ENCODE measurements around the gene PMM1. TPM values are rescaled to one million over a fixed set of nuclear protein-coding genes. Genes with fewer than 3 reads are reported as not detected.

Gene PMM1
- total and polyA plus RNA-seq, 2 of the 13 experiments (the other 11 are each of a cell fraction or from before 2014, with no cell fraction given): 17.8 to 95.6 TPM

DNA sequence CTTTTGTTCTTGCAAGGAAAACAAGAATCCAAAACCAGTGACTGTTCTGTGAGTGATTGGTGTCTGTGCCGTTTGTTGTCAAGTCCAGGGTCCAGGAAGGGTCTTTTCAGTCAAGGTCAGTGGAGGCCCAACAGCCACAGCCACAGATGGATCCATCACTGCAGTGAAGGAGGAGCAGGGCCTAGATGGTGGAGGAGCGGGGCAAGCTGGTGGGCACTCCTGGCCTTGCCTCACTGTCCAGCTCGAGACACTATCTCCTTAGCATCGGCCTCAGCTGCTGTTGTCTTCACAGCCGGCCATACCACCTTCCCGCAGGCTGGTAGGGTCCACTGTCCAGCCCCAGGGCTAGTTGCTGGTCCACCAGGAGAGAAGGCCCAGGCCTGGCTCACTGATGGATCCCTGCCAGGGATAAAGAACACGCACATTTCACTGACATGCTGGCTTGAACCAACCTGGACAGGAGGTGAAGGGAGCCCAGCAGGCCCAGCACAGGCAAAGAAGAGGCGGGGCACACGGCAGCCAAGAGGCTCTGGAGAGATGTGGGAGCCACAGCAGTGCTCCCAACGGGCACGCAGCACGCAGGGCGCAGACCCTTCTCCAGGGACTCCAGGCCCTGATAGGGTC, 60.6 kb downstream of the PMM1 start (continued):
- TF ChIP-seq, protein P1, sequence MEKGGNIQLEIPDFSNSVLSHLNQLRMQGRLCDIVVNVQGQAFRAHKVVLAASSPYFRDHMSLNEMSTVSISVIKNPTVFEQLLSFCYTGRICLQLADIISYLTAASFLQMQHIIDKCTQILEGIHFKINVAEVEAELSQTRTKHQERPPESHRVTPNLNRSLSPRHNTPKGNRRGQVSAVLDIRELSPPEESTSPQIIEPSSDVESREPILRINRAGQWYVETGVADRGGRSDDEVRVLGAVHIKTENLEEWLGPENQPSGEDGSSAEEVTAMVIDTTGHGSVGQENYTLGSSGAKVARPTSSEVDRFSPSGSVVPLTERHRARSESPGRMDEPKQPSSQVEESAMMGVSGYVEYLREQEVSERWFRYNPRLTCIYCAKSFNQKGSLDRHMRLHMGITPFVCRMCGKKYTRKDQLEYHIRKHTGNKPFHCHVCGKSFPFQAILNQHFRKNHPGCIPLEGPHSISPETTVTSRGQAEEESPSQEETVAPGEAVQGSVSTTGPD (CRISPR knock-in tag; IDR thresholded peaks at IDR 0.05): no peak
- TF ChIP-seq ZNF724P (CRISPR knock-in tag; IDR thresholded peaks at IDR 0.05; ENCODE audit: borderline replicate concordance) (0 out of 2 replicates have a peak, but pooled peaks have one; percentile 45), THYN1 (CRISPR knock-in tag; IDR thresholded peaks at IDR 0.05; ENCODE audit: borderline replicate concordance, low read depth) (no peak), KDM5A (IDR thresholded peaks at IDR 0.05; ENCODE audit: borderline replicate concordance, low read length) (no peak), NCOA1 (CRISPR knock-in tag; IDR thresholded peaks at IDR 0.05) (no peak), GATAD2A (CRISPR knock-in tag; IDR thresholded peaks at IDR 0.05) (peak; percentile 43; the same call in 1 of the 2 replicates), RBM22 (optimal IDR thresholded peaks at IDR 0.05; ENCODE audit: low read length) (peak; percentile 88), PHF20 (CRISPR knock-in tag; IDR thresholded peaks at IDR 0.05) (no peak), KDM6A (CRISPR knock-in tag; IDR thresholded peaks at IDR 0.05; ENCODE audit: low read depth) (0 out of 2 replicates have a peak, but pooled peaks have one; percentile 33), ZNF292 (CRISPR knock-in tag; IDR thresholded peaks at IDR 0.05; ENCODE audit: borderline replicate concordance, low read depth) (0 out of 2 replicates have a peak, but pooled peaks have one; percentile 34), ZBTB8A (CRISPR knock-in tag; IDR thresholded peaks at IDR 0.05; ENCODE audit: borderline replicate concordance, low read depth) (no peak), SOX6 (IDR thresholded peaks at IDR 0.05) (no peak), SOX6 (CRISPR knock-in tag; IDR thresholded peaks at IDR 0.05) (peak; percentile 88), HHEX (CRISPR knock-in tag; IDR thresholded peaks at IDR 0.05) (no peak), STAG1 (CRISPR knock-in tag; IDR thresholded peaks at IDR 0.05) (no peak), MED1 (CRISPR knock-in tag; IDR thresholded peaks at IDR 0.05) (0 out of 2 replicates have a peak, but pooled peaks have one; percentile 26), RNF2 (conservative IDR thresholded peaks at IDR 0.05; ENCODE audit: low read depth) (no peak), MEIS2 (CRISPR knock-in tag; IDR thresholded peaks at IDR 0.05) (0 out of 2 replicates have a peak, but pooled peaks have one; percentile 63)
- TF ChIP-seq, protein P2, sequence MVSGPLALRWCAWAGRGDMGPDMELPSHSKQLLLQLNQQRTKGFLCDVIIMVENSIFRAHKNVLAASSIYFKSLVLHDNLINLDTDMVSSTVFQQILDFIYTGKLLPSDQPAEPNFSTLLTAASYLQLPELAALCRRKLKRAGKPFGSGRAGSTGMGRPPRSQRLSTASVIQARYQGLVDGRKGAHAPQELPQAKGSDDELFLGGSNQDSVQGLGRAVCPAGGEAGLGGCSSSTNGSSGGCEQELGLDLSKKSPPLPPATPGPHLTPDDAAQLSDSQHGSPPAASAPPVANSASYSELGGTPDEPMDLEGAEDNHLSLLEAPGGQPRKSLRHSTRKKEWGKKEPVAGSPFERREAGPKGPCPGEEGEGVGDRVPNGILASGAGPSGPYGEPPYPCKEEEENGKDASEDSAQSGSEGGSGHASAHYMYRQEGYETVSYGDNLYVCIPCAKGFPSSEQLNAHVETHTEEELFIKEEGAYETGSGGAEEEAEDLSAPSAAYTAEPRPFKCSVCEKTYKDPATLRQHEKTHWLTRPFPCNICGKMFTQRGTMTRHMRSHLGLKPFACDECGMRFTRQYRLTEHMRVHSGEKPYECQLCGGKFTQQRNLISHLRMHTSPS (CRISPR knock-in tag; IDR thresholded peaks at IDR 0.05; ENCODE audit: low read depth): peak; percentile 39; the same call in 1 of the 2 replicates
- TF ChIP-seq, protein P3, sequence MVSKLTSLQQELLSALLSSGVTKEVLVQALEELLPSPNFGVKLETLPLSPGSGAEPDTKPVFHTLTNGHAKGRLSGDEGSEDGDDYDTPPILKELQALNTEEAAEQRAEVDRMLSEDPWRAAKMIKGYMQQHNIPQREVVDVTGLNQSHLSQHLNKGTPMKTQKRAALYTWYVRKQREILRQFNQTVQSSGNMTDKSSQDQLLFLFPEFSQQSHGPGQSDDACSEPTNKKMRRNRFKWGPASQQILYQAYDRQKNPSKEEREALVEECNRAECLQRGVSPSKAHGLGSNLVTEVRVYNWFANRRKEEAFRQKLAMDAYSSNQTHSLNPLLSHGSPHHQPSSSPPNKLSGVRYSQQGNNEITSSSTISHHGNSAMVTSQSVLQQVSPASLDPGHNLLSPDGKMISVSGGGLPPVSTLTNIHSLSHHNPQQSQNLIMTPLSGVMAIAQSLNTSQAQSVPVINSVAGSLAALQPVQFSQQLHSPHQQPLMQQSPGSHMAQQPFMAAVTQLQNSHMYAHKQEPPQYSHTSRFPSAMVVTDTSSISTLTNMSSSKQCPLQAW (CRISPR knock-in tag; IDR thresholded peaks at IDR 0.05): 0 out of 2 replicates have a peak, but pooled peaks have one; percentile 19
- TF ChIP-seq, protein P4, sequence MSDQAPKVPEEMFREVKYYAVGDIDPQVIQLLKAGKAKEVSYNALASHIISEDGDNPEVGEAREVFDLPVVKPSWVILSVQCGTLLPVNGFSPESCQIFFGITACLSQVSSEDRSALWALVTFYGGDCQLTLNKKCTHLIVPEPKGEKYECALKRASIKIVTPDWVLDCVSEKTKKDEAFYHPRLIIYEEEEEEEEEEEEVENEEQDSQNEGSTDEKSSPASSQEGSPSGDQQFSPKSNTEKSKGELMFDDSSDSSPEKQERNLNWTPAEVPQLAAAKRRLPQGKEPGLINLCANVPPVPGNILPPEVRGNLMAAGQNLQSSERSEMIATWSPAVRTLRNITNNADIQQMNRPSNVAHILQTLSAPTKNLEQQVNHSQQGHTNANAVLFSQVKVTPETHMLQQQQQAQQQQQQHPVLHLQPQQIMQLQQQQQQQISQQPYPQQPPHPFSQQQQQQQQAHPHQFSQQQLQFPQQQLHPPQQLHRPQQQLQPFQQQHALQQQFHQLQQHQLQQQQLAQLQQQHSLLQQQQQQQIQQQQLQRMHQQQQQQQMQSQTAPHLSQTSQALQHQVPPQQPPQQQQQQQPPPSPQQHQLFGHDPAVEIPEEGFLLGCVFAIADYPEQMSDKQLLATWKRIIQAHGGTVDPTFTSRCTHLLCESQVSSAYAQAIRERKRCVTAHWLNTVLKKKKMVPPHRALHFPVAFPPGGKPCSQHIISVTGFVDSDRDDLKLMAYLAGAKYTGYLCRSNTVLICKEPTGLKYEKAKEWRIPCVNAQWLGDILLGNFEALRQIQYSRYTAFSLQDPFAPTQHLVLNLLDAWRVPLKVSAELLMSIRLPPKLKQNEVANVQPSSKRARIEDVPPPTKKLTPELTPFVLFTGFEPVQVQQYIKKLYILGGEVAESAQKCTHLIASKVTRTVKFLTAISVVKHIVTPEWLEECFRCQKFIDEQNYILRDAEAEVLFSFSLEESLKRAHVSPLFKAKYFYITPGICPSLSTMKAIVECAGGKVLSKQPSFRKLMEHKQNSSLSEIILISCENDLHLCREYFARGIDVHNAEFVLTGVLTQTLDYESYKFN (CRISPR knock-in tag; conservative IDR thresholded peaks at IDR 0.05): peak; percentile 79

Measured in HepG2 (cell line).